ENCODE measurements around the gene PTGFRN. TPM values are rescaled to one million over a fixed set of nuclear protein-coding genes. Genes with fewer than 3 reads are reported as not detected.
A peak's percentile ranks its signal among the peaks of the same experiment; 100 is the strongest.

PTGFRN gene
- total and polyA plus RNA-seq, 2 of the 13 experiments (the other 11 are each of a cell fraction or from before 2014, with no cell fraction given): 3.3 to 11.3 TPM

DNA sequence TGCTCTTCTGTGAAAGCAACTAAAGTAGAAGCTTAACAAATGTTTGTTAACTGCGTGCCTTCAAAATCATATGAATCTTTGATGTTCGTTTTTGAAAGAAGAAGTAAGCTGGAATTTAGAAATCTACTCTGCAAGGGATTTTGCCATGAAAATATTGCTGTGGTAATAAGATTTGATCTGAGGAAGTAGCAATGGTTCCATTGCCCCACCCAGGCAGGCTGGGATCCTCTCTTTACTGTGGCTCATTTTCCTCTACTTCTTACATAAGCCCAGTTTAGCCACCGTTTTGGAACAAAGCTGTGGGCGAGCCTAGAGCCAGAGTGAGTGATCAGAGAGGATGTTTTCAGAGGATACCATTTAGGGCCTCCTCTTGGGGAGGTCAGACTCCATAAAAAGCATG is 20.3 kb upstream of the PTGFRN start:
- Histone ChIP-seq H3K4me3 (replicated peaks in 1 of 3; ENCODE audit: insufficient read depth in 1 of 3, low read depth in 2 of 3, low read length in 3 of 3) (no peak overlapping the region), H3K9me3 (ENCODE audit: low read length) (no peaks in the 10 kb centered on the region), H3K9ac (ENCODE audit: insufficient read depth, low read depth, low read length) (no peak overlapping the region), H3K4me2 (ENCODE audit: low read depth, low read length) (no peak overlapping the region), H4K20me1 (ENCODE audit: insufficient read depth, low read length) (no peaks in the 10 kb centered on the region), H3K4me1 (ENCODE audit: insufficient read depth, low read length) (no peaks in the 10 kb centered on the region), H3K79me2 (ENCODE audit: insufficient read depth, low read length) (no peaks in the 10 kb centered on the region), H3K27ac (ENCODE audit: extremely low read length, insufficient read depth, low read length) (no peak overlapping the region), H3K36me3 (replicated peaks in 1 of 2; ENCODE audit: control insufficient read depth in 1 of 2, insufficient read depth in 2 of 2, low read length in 2 of 2) (no peaks in the 10 kb centered on the region), H3K27me3 (ENCODE audit: control insufficient read depth in 1 of 2, insufficient read depth in 2 of 2, low read length in 2 of 2) (no peaks in the 10 kb centered on the region; a peak in 1 of 5 replicates), H2AFZ (ENCODE audit: low read length) (no peak overlapping the region)
- TF ChIP-seq, protein P1, sequence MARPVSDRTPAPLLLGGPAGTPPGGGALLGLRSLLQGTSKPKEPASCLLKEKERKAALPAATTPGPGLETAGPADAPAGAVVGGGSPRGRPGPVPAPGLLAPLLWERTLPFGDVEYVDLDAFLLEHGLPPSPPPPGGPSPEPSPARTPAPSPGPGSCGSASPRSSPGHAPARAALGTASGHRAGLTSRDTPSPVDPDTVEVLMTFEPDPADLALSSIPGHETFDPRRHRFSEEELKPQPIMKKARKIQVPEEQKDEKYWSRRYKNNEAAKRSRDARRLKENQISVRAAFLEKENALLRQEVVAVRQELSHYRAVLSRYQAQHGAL (CRISPR knock-in tag; IDR thresholded peaks at IDR 0.05; ENCODE audit: not compliant biosample characterization): no peak
- TF ChIP-seq ZNF883 (CRISPR knock-in tag; IDR thresholded peaks at IDR 0.05; ENCODE audit: not compliant biosample characterization): no peak
- TF ChIP-seq, protein P2, sequence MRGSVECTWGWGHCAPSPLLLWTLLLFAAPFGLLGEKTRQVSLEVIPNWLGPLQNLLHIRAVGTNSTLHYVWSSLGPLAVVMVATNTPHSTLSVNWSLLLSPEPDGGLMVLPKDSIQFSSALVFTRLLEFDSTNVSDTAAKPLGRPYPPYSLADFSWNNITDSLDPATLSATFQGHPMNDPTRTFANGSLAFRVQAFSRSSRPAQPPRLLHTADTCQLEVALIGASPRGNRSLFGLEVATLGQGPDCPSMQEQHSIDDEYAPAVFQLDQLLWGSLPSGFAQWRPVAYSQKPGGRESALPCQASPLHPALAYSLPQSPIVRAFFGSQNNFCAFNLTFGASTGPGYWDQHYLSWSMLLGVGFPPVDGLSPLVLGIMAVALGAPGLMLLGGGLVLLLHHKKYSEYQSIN (CRISPR knock-in tag; IDR thresholded peaks at IDR 0.05; ENCODE audit: borderline replicate concordance): no peak
- in situ Hi-C loops (cut with HindIII; ENCODE audit: extremely low pct_ligation_motif_present, low pct_unique_long_range_greater_than_20kb): no loop called here
- DNase-seq (ENCODE audit: low spot score) (no peak), ATAC-seq (no peak), FAIRE-seq (no peak)
- ChIA-PET POLR2A (no interaction called here), CTCF (ENCODE audit: low intra/inter-chr PET ratio, low total read pairs) (no interaction called here)
- intact Hi-C loops (cut with micrococcal nuclease; ENCODE audit: unreplicated experiment): no loop called here
- WGBS (ENCODE audit: low lambda C conversion rate): 32% methylated on average over 3 of the region's 4 CpGs
- no TSS peak for BruUV-seq (replicated peaks)

DNA sequence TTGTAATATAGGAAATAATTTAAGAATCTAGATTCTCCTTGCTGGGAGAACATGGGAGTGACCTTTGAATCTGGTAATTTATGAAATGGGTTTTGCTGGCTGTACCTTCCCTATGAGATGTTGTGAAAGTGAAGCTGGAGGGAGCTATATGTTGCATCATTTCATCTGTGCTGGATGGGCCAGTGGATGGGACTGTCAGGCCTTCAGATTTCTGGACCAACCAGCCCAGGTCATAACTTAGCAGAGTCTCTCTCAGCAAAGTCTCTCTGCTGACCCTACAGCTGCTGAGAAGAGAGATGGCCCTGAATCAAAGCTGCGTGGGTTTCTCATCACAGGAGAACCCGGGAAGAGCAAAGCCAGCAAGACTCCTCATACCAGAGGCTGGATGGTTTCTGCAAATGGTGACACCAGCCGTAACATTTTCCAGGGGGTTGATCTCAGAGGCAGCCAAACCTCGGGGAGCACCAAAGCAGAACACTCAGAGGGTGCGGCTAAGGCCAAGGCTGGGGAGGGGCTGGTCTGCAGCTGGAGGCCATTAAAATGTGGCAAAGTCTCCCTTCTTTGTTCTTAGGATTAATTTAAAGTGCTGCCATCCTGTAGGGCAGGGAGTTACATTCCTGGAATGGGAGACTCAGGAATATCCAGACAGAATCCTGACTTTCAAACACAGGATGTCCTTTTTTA is 18.2 kb upstream of the PTGFRN start:
- POLR2A ChIA-PET: no interaction called here
- Histone ChIP-seq H3K79me2 (ENCODE audit: insufficient read depth, low read length) (no peaks in the 10 kb centered on the region), H3K4me2 (ENCODE audit: low read depth, low read length) (no peak overlapping the region), H3K27me3 (ENCODE audit: control insufficient read depth in 1 of 2, insufficient read depth in 2 of 2, low read length in 2 of 2) (no peaks in the 10 kb centered on the region), H4K20me1 (ENCODE audit: insufficient read depth, low read length) (no peaks in the 10 kb centered on the region), H3K4me1 (ENCODE audit: insufficient read depth, low read length) (no peaks in the 10 kb centered on the region), H3K9ac (ENCODE audit: insufficient read depth, low read depth, low read length) (no peak overlapping the region), H3K27ac (ENCODE audit: extremely low read length, insufficient read depth, low read length) (no peak overlapping the region), H3K4me3 (replicated peaks in 1 of 3; ENCODE audit: insufficient read depth in 1 of 3, low read depth in 2 of 3, low read length in 3 of 3) (no peak overlapping the region), H2AFZ (ENCODE audit: low read length) (no peak overlapping the region), H3K36me3 (replicated peaks in 1 of 2; ENCODE audit: control insufficient read depth in 1 of 2, insufficient read depth in 2 of 2, low read length in 2 of 2) (no peaks in the 10 kb centered on the region), H3K9me3 (ENCODE audit: low read length) (no peaks in the 10 kb centered on the region; the same call in 1 of the 2 replicates)
- in situ Hi-C loops (cut with HindIII; ENCODE audit: extremely low pct_ligation_motif_present, low pct_unique_long_range_greater_than_20kb) (no loop called here), intact Hi-C loops (cut with micrococcal nuclease; ENCODE audit: unreplicated experiment) (no loop called here)
- no TSS peak for BruUV-seq (replicated peaks)
- whole genome bisulfite sequencing (ENCODE audit: low lambda C conversion rate): 58% methylated on average over 2 of the region's 5 CpGs
- CTCF ChIA-PET (ENCODE audit: low intra/inter-chr PET ratio, low total read pairs): no interaction called here
- no peak for ATAC-seq
- DNase-seq (ENCODE audit: low spot score): no peak
- peak; percentile 63; the same call in 1 of the 2 replicates for TF ChIP-seq CEBPB (IDR thresholded peaks at IDR 0.05; ENCODE audit: borderline replicate concordance, low read depth, low read length)
- TF ChIP-seq, protein P3, sequence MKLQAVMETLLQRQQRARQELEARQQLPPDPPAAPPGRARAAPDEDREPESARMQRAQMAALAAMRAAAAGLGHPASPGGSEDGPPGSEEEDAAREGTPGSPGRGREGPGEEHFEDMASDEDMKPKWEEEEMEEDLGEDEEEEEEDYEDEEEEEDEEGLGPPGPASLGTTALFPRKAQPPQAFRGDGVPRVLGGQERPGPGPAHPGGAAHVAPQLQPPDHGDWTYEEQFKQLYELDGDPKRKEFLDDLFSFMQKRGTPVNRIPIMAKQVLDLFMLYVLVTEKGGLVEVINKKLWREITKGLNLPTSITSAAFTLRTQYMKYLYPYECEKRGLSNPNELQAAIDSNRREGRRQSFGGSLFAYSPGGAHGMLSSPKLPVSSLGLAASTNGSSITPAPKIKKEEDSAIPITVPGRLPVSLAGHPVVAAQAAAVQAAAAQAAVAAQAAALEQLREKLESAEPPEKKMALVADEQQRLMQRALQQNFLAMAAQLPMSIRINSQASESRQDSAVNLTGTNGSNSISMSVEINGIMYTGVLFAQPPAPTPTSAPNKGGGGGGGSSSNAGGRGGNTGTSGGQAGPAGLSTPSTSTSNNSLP (IDR thresholded peaks at IDR 0.05; ENCODE audit: low read depth, low read length): no peak
- no peak for FAIRE-seq

All from HepG2 (cell line).